ENCODE data around the gene PLCH2. TPM values are rescaled to one million over a fixed set of nuclear protein-coding genes. Genes with fewer than 3 reads are reported as not detected.

The PLCH2 gene
- total and polyA plus RNA-seq, 2 donors (not counting 3 experiments of a cell fraction or from before 2014, with no cell fraction given): 0.19 to 0.31 TPM

DNA sequence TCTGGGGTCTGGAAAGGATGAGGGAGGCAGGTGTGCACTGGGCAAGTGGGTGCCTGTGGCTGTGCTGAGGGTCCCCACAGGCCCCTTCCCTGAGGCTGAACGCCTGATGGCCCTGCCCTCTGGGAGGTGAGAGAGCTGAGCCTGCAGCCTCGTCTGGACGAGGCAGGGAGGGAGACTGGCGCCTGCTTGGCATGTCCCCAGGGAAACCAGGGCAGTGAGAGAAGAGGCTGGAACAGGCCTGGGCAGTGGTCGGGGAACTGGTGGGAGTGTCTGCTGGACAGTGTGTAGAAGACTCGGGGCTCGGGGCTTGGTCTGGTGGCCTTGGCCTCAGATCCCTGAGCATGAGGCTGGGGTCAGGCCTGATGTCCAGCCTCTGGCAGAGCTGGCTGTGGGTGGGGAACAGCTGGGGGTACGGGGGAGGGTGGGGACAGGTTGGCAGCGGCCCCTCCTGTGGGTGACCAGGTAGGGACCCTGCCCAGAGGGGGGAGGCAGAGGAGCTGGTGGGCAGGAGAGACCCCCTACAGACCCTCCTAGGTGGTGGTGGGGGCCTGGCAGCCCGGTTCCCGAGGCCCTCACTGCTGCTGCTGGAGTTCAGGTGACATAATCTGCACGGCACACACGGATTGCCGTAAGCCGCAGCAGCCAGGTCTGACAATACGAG is 30.8 kb upstream of the PLCH2 start:
- intact Hi-C loops (cut with micrococcal nuclease) (no loop called here), dilution Hi-C loops (cut with MboI; ENCODE audit: extremely low pct_ligation_motif_present, low sequenced_read_pairs) (no loop called here)
- no TSS peak for BruUV-seq (replicated peaks)
- H3K4me3 ChIP-seq (replicated peaks in 1 of 3; ENCODE audit: insufficient read depth in 1 of 3, low read depth in 1 of 3, low read length in 3 of 3): no peak overlapping the region
- H3K9me1 ChIP-seq (replicated peaks; ENCODE audit: control insufficient read depth, extremely low read depth, insufficient read depth, low read length): no peaks in the 10 kb centered on the region
- H3K27me3 ChIP-seq (ENCODE audit: control insufficient read depth in 2 of 2, insufficient read depth in 2 of 2, low read length in 2 of 2): peaks cover 6 to 13% of the 10 kb centered on the region in 2 experiments
- peaks cover 10% of the 10 kb centered on the region for H3K4me1 ChIP-seq (ENCODE audit: control insufficient read depth, extremely low read depth, insufficient read depth, low read length)
- H3K27ac ChIP-seq (ENCODE audit: insufficient read depth, low read depth, low read length): no peak overlapping the region
- TF ChIP-seq JUN (IDR thresholded peaks at IDR 0.05; ENCODE audit: borderline replicate concordance, insufficient read depth, insufficient read length, low read depth): no peak
- no peak for TF ChIP-seq CTCF (IDR thresholded peaks at IDR 0.05; ENCODE audit: extremely low read depth in 1 of 2, insufficient read depth in 1 of 2, low read depth in 1 of 2, low read length in 2 of 2)
- TF ChIP-seq MYC (IDR thresholded peaks at IDR 0.05; ENCODE audit: low read depth, low read length): no peak
- TF ChIP-seq EZH2 (IDR thresholded peaks at IDR 0.05; ENCODE audit: borderline replicate concordance, low read depth, low read length, severe bottlenecking): no peak
- TF ChIP-seq POLR2A (IDR thresholded peaks at IDR 0.05; ENCODE audit: low read depth, low read length): no peak
- no peak for TF ChIP-seq POLR2AphosphoS5 (IDR thresholded peaks at IDR 0.05; ENCODE audit: insufficient read depth, low read depth, low read length)
- no peak for TF ChIP-seq GATA2 (IDR thresholded peaks at IDR 0.05; ENCODE audit: insufficient read depth, insufficient read length, low read depth, low read length)
- TF ChIP-seq FOS (IDR thresholded peaks at IDR 0.05; ENCODE audit: borderline replicate concordance, insufficient read depth, low read length): no peak
- TF ChIP-seq, protein P1, sequence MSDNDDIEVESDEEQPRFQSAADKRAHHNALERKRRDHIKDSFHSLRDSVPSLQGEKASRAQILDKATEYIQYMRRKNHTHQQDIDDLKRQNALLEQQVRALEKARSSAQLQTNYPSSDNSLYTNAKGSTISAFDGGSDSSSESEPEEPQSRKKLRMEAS (IDR thresholded peaks at IDR 0.05; ENCODE audit: insufficient read depth, insufficient read length): no peak
- POLR2A ChIA-PET: no interaction called here
- FAIRE-seq (no peak), DNase-seq (ENCODE audit: low read depth, low spot score) (no peak)
- H3K9me3 ChIP-seq (replicated peaks; ENCODE audit: control insufficient read depth, insufficient read depth, low read length): no peaks in the 10 kb centered on the region
- no peak overlapping the region for H3K4me2 ChIP-seq (ENCODE audit: insufficient read depth, low read length)
- H3K36me3 ChIP-seq (ENCODE audit: control insufficient read depth in 2 of 2, extremely low read depth in 1 of 2, insufficient read depth in 2 of 2, low read length in 2 of 2): no peaks in the 10 kb centered on the region
- H3K79me2 ChIP-seq (ENCODE audit: control insufficient read depth, insufficient read depth, low read length): no peaks in the 10 kb centered on the region
- H3K9ac ChIP-seq (replicated peaks; ENCODE audit: extremely low read depth, insufficient read depth, low read length): no peak overlapping the region
- no peak overlapping the region for H2AFZ ChIP-seq (ENCODE audit: low read depth, low read length)
- CTCF ChIA-PET: interaction anchor here (0.8 kb wide), 1 partner anchor 102 kb away, joined by 4 read pairs; no protein-coding TSS in a partner anchor
- H4K20me1 ChIP-seq (replicated peaks; ENCODE audit: control insufficient read depth, extremely low read depth, insufficient read depth, low read length): no peaks in the 10 kb centered on the region

Measured in endothelial cell of umbilical vein (primary cell).